Thoracic aorta (tissue), 2 donors: ENCODE measurements around the gene KAZN. TPM values are rescaled to one million over a fixed set of nuclear protein-coding genes. Genes with fewer than 3 reads are reported as not detected.
"Not testable (repeated sequence)": the region's sequence is repeated elsewhere in the genome, so short reads cannot be mapped to it uniquely, and the experiment has no call there.

Experiments used
- ATAC-seq: fragments of 150-250 bp; one replicate; pipeline ENCODE4 v1.8.0; 2017; ENCODE audit warnings: low read depth; ENCODE audit not compliant: insufficient number of reproducible peaks, low FRiP score
- DNase-seq: peaks from one replicate; pipeline ENCODE4 v3.0.0-alpha.2; 2020; ENCODE audit warnings: low spot score
- H3K27ac ChIP-seq, 2 donors: fragments of 200-600 bp; sonication (generic); 1 replicate in 1 of 2; 2 replicates in 1 of 2; pipeline ENCODE4 v1.5.1; 2016; ENCODE audit warnings: mild to moderate bottlenecking in 2 of 2, moderate library complexity in 2 of 2
- H3K27me3 ChIP-seq: fragments of 200-600 bp; sonication (generic); replicated peaks from 2 replicates; pipeline ENCODE4 v1.6.0; 2016; ENCODE audit warnings: mild to moderate bottlenecking; ENCODE audit not compliant: insufficient read depth
- H3K36me3 ChIP-seq: fragments of 200-600 bp; sonication (generic); one replicate; pipeline ENCODE4 v1.5.1; 2016
- H3K4me1 ChIP-seq, 2 donors: fragments of 200-600 bp; sonication (generic); 1 replicate in 1 of 2; 2 replicates in 1 of 2; pipeline versions ENCODE4 v1.5.1 to v1.6.0; 2016; ENCODE audit warnings: low read depth in 2 of 2, mild to moderate bottlenecking in 1 of 2; ENCODE audit not compliant: control insufficient read depth in 1 of 2
- H3K4me3 ChIP-seq: fragments of 200-600 bp; sonication (generic); 2 replicates; pipeline ENCODE4 v1.5.1; 2016; ENCODE audit warnings: mild to moderate bottlenecking
- H3K9me3 ChIP-seq: fragments of 200-600 bp; sonication (generic); 2 replicates; pipeline ENCODE4 v1.5.1; 2016
- total RNA-seq, 2 donors: library from RNA; depleted of rRNA; stranded (reverse); fragments of >200 nt; gene quantifications; one replicate each; pipeline versions ENCODE4 v1.1.0 to v1.2.3, GENCODE V29; 2016
- TF ChIP-seq, protein P1 (sequence below): fragments of 200-600 bp; sonication (generic); IDR thresholded peaks from one replicate; pipeline ENCODE4 v1.5.1; 2019; ENCODE audit warnings: antibody characterized with exemption

The KAZN gene
- total RNA-seq, 2 donors from 2014 or later = 17.4 to 30.3 TPM

DNA sequence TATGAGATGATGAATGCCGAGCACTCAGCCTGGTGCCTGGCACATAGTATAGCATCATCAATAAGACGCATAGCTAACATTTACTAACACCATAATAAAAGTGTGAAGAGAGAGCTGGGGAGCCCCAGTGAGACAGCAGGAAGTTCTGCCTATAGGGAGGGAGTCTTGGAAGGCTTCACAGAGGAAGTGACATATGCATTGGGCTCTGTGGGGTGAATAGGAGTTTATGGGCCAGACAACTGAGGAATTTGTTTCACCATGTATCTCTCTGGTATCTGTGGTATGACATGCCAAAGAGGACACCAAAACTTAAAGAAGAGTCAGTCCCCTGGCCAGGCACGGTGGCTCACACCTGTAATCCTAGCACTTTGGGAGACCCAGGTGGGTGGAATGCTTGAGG is 436.8 kb downstream of the KAZN start:
- Histone ChIP-seq H3K27ac (no peak overlapping the region), H3K9me3 (no peaks in the 10 kb centered on the region), H3K4me1 (no peaks in the 10 kb centered on the region), H3K4me3 (no peak overlapping the region), H3K27me3 (no peaks in the 10 kb centered on the region), H3K36me3 (no peaks in the 10 kb centered on the region)
- DNase-seq (no peak), ATAC-seq (no peak)
- TF ChIP-seq, protein P1, sequence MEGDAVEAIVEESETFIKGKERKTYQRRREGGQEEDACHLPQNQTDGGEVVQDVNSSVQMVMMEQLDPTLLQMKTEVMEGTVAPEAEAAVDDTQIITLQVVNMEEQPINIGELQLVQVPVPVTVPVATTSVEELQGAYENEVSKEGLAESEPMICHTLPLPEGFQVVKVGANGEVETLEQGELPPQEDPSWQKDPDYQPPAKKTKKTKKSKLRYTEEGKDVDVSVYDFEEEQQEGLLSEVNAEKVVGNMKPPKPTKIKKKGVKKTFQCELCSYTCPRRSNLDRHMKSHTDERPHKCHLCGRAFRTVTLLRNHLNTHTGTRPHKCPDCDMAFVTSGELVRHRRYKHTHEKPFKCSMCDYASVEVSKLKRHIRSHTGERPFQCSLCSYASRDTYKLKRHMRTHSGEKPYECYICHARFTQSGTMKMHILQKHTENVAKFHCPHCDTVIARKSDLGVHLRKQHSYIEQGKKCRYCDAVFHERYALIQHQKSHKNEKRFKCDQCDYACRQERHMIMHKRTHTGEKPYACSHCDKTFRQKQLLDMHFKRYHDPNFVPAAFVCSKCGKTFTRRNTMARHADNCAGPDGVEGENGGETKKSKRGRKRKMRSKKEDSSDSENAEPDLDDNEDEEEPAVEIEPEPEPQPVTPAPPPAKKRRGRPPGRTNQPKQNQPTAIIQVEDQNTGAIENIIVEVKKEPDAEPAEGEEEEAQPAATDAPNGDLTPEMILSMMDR = no peak

DNA sequence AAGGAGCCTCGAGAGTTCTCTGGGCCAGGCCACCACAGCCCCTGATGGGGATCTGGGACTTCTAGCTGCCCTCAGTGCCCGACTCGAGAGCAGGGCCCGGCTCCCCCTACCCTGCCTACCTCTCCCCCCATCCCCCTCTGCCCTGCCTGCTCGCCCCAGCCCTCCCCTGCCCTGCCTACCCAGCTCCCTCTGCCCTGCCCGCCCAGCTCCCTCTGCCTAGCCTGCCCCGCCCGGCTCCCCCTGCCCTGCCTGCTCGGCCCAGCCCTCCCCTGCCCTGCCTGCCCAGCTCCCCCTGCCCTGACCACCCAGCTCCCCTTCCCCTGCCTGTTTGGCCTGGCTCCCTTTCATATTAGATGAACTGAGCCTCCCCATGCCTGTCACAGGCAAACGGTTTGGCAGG is 437.6 kb downstream of the KAZN start:
- H3K27ac ChIP-seq = no peak overlapping the region
- H3K27me3 ChIP-seq = no peaks in the 10 kb centered on the region
- H3K4me1 ChIP-seq = no peaks in the 10 kb centered on the region
- TF ChIP-seq, protein P1 = no peak
- DNase-seq (no peak), ATAC-seq (no peak)
- no peaks in the 10 kb centered on the region for H3K9me3 ChIP-seq
- no peak overlapping the region for H3K4me3 ChIP-seq
- no peaks in the 10 kb centered on the region for H3K36me3 ChIP-seq

DNA sequence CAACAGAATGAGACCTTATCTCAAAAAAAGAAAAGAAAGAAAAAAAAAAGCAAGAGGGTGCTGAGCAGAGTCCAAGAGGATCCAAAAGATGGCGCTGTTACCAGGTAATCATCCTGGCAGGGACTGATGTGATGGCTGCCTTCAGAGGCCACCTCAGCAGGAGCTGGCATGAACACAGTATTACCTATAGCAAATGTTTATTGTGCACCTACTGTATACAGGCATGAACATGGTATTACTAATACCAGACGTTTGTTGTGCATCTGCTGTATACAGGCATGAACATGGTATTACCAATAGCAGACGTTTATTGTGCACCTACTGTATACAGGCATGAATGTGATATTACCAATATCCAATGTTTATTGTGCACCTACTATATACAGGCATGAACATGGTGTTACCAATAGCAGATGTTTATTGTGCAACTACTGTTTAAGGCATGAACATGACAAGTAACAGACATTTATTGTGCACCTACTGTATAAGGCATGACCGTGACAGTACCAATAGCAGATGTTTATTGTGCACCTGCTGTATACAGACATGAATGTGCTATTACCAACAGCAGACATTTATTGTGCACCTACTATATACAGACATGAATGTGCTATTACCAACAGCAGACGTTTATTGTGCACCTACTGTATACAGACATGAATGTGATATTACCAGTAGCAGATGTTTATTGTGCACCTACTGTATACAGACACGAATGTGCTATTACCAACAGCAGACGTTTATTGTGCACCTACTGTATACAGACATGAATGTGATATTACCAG is 439.9 kb downstream of the KAZN start:
- no peaks in the 10 kb centered on the region for H3K9me3 ChIP-seq
- TF ChIP-seq, protein P1 = no peak
- no peaks in the 10 kb centered on the region for H3K27me3 ChIP-seq
- H3K36me3 ChIP-seq = no peaks in the 10 kb centered on the region
- DNase-seq = no peak
- H3K4me1 ChIP-seq = no peaks in the 10 kb centered on the region
- H3K27ac ChIP-seq = no peak overlapping the region
- H3K4me3 ChIP-seq = no peak overlapping the region
- ATAC-seq = no peak

DNA sequence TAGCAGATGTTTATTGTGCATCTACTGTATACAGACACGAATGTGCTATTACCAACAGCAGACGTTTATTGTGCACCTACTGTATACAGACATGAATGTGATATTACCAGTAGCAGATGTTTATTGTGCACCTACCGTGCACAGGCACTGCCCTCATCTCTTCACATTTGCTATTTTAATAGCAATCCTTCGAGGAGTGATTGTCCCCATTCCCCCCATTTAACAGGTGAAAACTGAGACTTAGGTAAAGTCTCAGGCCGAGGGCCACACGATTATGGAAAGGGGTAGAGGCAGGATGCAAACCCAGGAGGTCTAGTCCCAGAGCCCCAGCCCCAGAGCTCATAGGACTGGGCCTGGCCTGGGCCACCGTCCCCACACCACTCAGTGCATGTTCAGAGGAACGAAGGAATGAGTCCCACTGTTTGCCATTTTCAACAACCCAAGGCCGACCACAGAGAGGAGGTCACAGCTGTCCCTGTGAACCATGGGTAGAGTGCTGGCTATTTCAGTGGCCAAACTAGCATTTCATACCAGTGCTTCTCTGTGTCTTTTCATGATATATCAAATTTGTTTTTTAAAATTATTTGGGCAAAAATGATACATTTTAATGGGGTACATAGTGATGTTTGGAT is 440.6 kb downstream of the KAZN start:
- Histone ChIP-seq H3K9me3 (no peaks in the 10 kb centered on the region), H3K27me3 (no peaks in the 10 kb centered on the region), H3K4me3 (no peak overlapping the region), H3K36me3 (no peaks in the 10 kb centered on the region), H3K27ac (no peak overlapping the region), H3K4me1 (no peaks in the 10 kb centered on the region)
- TF ChIP-seq, protein P1 = no peak
- ATAC-seq (no peak), DNase-seq (no peak)

DNA sequence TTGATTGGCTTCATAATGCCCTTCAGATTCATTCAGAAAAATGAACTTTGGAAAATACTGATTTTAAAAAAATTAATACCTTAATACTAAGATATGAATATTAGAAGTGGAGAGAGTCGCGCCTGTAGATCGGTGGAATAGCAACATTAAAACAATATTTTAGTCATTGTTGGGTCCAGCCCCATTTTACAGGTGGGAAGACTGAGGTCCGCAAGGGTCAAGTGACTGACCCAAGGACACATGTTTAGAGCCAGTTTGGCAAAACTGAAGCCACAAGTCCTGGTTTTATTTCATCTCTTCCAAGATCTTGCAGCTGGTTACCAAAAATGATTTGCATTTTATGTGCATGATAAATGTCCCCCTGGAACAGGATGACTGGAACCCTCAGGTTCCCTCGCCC is 441.4 kb downstream of the KAZN start:
- Histone ChIP-seq H3K9me3 (no peaks in the 10 kb centered on the region), H3K27ac (no peak overlapping the region), H3K4me3 (no peak overlapping the region), H3K4me1 (no peaks in the 10 kb centered on the region), H3K36me3 (no peaks in the 10 kb centered on the region), H3K27me3 (no peaks in the 10 kb centered on the region)
- DNase-seq (no peak), ATAC-seq (no peak)
- TF ChIP-seq, protein P1 = no peak

DNA sequence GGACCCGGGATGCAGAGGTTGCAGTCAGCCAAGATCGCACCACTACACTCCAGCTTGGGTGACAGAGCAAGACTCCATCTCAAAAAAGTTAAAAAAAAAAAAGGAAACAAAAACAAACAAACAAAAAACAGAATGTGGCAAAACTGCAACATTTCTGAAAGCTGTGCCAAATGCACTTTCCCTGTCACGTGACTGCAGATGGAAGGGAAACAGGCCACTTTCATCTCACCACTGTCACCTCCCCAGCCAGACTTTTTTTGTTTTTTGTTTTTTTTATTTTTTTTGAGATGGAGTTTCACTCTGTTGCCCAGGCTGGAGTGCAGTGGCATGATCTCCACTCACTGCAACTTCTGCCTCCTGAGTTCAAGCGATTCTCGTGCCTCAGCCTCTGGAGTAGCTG is 442.2 kb downstream of the KAZN start:
- not testable (repeated sequence) for ATAC-seq, H3K27me3 ChIP-seq, H3K4me3 ChIP-seq, H3K27ac ChIP-seq, H3K9me3 ChIP-seq, H3K4me1 ChIP-seq, DNase-seq, H3K36me3 ChIP-seq
